Stimulated activated naive CD8-positive, alpha-beta T cell treated with anti-CD3 and anti-CD28 coated beads, Interleukin-15, Interleukin-2, amounts not matched to agents 100 ng/mL and 50 ng/mL, for 24 hours (primary cell): Measurements from ENCODE around the gene PLOD3.
A peak's percentile ranks its signal among the peaks of the same experiment; 100 is the strongest.

ENCODE experiments used
- H3K27ac Mint-ChIP-seq: one replicate; pipeline ENCODE4 v1.8.0; 2021; ENCODE audit warnings: mild to moderate bottlenecking, mixed read lengths
- H3K27me3 Mint-ChIP-seq: one replicate; pipeline ENCODE4 v1.8.0; 2021; ENCODE audit warnings: mixed read lengths
- H3K36me3 Mint-ChIP-seq: one replicate; pipeline ENCODE4 v1.8.0; 2021; ENCODE audit warnings: low read depth, mixed read lengths
- H3K4me1 Mint-ChIP-seq: one replicate; pipeline ENCODE4 v1.8.0; 2021; ENCODE audit warnings: low read depth, mixed read lengths
- H3K4me3 Mint-ChIP-seq: one replicate; pipeline ENCODE4 v1.8.0; 2021; ENCODE audit warnings: mild to moderate bottlenecking, mixed read lengths
- H3K9me3 Mint-ChIP-seq: one replicate; pipeline ENCODE4 v1.8.0; 2021; ENCODE audit warnings: mixed read lengths

PLOD3 gene

GRCh38 chr7:101243646-101244374 lies 26.4 kb upstream of the PLOD3 start:
- peaks cover 29% of the 10 kb centered on the region for H3K36me3 Mint-ChIP-seq
- H3K27ac Mint-ChIP-seq: peak overlapping the region; percentile 98
- H3K27me3 Mint-ChIP-seq: no peaks in the 10 kb centered on the region
- peaks cover 40% of the 10 kb centered on the region for H3K4me1 Mint-ChIP-seq
- H3K4me3 Mint-ChIP-seq: peak overlapping the region; percentile 99
- no peaks in the 10 kb centered on the region for H3K9me3 Mint-ChIP-seq

GRCh38 chr7:101241443-101242349 lies 24.3 kb upstream of the PLOD3 start:
- no peaks in the 10 kb centered on the region for H3K27me3 Mint-ChIP-seq
- H3K9me3 Mint-ChIP-seq: no peaks in the 10 kb centered on the region
- no peak overlapping the region for H3K4me3 Mint-ChIP-seq
- no peak overlapping the region for H3K27ac Mint-ChIP-seq
- peaks cover 24% of the 10 kb centered on the region for H3K36me3 Mint-ChIP-seq
- H3K4me1 Mint-ChIP-seq: peaks cover 30% of the 10 kb centered on the region

DNA sequence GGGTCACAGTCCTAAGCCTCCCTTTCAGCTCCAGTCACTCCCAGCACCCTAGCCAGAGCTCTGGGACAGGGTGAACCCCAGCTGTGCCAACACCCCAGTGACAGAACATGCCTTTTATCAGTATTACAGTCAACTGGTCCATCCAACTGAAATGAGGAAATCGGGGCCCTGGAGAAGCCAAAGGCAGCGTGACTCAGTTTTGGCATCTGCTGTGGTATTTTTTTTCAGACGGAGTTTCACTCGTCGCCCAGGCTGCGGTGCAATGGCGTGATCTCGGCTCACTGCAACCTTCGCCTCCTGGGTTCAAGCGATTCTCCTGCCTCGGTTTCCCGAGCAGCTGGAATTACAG lies 23.6 kb upstream of the PLOD3 start:
- Mint-ChIP-seq H3K4me3 (no peak overlapping the region), H3K9me3 (no peaks in the 10 kb centered on the region), H3K27me3 (no peaks in the 10 kb centered on the region), H3K27ac (no peak overlapping the region), H3K36me3 (peaks cover 23% of the 10 kb centered on the region), H3K4me1 (peaks cover 28% of the 10 kb centered on the region)

- H3K4me3 Mint-ChIP-seq: no peak overlapping the region
- peaks cover 18% of the 10 kb centered on the region for H3K36me3 Mint-ChIP-seq
- no peak overlapping the region for H3K27ac Mint-ChIP-seq
- H3K4me1 Mint-ChIP-seq: peaks cover 22% of the 10 kb centered on the region
- no peaks in the 10 kb centered on the region for H3K27me3 Mint-ChIP-seq
- H3K9me3 Mint-ChIP-seq: no peaks in the 10 kb centered on the region
Measured at GRCh38 chr7:101240226-101241014, 23.0 kb upstream of the PLOD3 start.

- no peak overlapping the region for H3K4me3 Mint-ChIP-seq
- H3K4me1 Mint-ChIP-seq: peaks cover 16% of the 10 kb centered on the region
- H3K27ac Mint-ChIP-seq: no peak overlapping the region
- no peaks in the 10 kb centered on the region for H3K27me3 Mint-ChIP-seq
- no peaks in the 10 kb centered on the region for H3K9me3 Mint-ChIP-seq
- H3K36me3 Mint-ChIP-seq: peaks cover 14% of the 10 kb centered on the region
Measured at GRCh38 chr7:101239951-101240220, 22.5 kb upstream of the PLOD3 start.

DNA sequence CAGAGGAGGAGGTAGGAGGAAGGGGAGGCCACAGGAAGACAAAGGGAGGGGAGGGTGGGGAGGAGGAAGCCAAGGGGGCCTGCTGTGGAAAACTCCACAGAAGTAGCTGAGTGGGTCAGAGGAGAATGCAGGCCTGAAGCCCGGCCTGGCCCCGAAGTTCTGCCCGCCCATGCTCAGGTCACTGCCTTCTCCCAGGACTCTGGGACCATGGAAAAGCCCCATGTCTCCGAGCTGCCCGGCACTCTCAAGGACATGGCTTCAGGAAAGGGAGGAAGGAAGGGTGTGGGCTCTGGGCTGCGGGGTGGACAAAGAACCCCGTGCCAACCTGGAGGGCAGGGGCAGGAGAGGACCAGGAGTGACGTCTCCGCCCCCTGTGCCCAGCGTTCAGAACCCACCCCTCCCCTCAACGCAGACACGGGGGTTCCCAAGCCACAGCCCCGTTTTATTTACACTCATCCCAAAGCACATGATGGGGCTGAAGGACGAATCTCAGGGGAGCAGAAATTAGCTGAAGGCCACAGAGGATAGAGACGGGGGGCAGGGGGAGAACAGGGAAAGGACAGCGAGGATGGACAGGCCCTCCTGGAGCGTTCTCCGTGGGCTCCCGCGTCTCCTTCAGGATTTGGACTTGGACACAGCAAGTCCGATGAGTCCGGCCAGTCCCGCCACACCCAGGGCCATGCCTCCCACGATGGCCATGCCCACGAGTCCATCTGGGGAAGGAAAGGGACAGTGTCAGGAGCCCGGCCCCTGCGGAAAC lies 22.0 kb upstream of the PLOD3 start:
- no peak overlapping the region for H3K27ac Mint-ChIP-seq
- no peaks in the 10 kb centered on the region for H3K27me3 Mint-ChIP-seq
- H3K9me3 Mint-ChIP-seq: no peaks in the 10 kb centered on the region
- no peak overlapping the region for H3K4me3 Mint-ChIP-seq
- H3K4me1 Mint-ChIP-seq: peaks cover 15% of the 10 kb centered on the region
- H3K36me3 Mint-ChIP-seq: peaks cover 12% of the 10 kb centered on the region

GRCh38 chr7:101238226-101239182 lies 21.1 kb upstream of the PLOD3 start:
- no peaks in the 10 kb centered on the region for H3K9me3 Mint-ChIP-seq
- peaks cover 6% of the 10 kb centered on the region for H3K4me1 Mint-ChIP-seq
- no peaks in the 10 kb centered on the region for H3K27me3 Mint-ChIP-seq
- no peak overlapping the region for H3K4me3 Mint-ChIP-seq
- H3K27ac Mint-ChIP-seq: no peak overlapping the region
- H3K36me3 Mint-ChIP-seq: peaks cover 7% of the 10 kb centered on the region

DNA sequence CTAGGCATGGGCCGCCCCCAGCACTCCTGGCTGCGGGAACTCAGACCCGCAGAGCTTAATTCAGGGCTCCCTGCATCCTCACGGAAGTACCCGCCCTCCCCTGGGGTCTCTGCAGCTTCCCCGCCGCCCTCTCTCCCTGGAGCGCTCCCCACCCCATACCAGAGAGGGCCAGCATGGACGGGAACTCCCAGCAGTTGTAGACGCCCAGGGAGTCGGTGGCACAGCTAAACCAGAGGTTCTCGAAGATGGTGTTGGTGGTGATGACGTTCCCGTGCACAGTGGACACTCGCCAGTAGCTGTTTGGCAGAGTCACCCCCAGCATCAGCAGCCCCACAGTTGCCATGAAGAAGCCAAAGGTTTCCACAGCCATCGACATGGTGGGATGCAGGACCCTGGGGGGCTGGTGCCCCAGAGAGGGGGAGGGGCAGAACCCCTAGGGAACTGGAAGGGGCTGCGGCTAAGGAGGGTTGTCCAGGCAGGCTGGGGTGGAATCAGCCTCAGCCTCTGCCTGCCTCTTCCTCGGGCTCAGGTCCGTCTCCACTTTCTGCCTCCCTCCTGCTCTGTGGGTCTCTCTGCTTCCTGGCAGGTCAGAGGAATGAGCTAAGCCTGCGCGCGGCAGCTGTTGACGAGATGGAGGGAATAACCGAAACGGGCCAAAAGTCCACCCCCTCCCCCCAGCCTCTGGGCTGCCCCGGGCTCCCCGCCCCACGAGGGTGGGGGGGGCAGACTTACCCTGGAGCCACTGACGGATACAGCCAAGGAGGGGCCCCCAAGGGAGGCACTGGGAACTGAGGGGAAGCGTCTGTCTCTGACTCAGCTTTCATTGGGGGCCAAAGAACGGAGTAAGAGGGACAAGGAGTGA lies 20.1 kb upstream of the PLOD3 start, which contains the start of gene CLDN15:
CLDN15 (minus strand) TSS at position 597 of the 862 bp plus-strand sequence; CDS start at position 376, 221 bp downstream.
- H3K36me3 Mint-ChIP-seq: peaks cover 5% of the 10 kb centered on the region
- H3K9me3 Mint-ChIP-seq: no peaks in the 10 kb centered on the region
- H3K27me3 Mint-ChIP-seq: no peaks in the 10 kb centered on the region
- H3K4me3 Mint-ChIP-seq: no peak within 1 kb of the TSS
- H3K27ac Mint-ChIP-seq: peak within 1 kb of the TSS; percentile 53
- H3K4me1 Mint-ChIP-seq: no peaks in the 10 kb centered on the region

DNA sequence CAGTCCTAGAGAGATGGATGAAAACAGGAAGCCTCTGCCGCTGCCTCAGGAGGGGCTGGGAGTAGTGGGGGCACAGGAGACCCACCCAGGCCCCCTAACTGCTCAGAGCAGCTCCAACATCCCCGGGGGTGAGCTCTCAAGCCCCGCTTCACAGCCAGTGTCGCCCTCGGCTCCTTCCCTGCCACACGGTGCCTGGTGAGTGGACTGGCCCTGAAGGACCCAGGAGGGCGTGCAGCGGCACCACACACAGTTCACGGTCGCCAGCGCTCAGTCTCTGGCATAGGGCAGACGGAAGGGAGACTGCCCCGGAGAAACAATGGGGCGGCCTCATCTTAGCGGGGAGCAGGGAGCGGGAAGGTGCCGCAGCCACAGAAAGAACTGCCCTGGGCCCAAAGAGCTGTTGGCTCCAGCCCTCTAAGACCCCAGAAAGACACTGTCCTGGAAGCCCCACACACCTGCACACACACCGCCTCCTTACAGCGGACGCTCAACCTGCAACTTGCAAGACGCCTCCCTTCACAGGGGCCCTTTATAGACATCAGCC lies 19.0 kb upstream of the PLOD3 start:
- no peak overlapping the region for H3K27ac Mint-ChIP-seq
- peaks cover 5% of the 10 kb centered on the region for H3K36me3 Mint-ChIP-seq
- H3K4me1 Mint-ChIP-seq: no peaks in the 10 kb centered on the region
- H3K9me3 Mint-ChIP-seq: no peaks in the 10 kb centered on the region
- no peaks in the 10 kb centered on the region for H3K27me3 Mint-ChIP-seq
- no peak overlapping the region for H3K4me3 Mint-ChIP-seq

DNA sequence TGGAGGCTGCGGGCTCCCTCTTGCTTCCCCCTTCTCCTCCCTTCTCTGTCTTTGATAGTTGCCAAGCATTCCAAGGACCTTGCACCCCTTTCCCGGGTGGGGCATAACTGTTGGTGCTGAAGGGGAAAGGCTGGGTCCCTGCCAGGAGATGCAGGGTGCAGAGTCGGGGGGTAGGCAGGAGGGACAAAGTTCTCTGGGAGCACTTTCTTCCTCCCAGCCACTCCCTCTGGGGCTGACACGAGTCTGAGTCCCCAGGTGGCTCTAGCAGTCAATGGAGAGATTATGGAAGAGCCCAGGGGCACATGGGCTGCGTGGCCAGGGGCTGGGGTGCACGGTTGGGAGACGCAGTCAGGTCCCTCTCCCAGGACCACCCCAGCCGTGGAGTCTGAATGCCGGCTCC lies 18.1 kb upstream of the PLOD3 start:
- Mint-ChIP-seq H3K27ac (no peak overlapping the region), H3K4me3 (no peak overlapping the region), H3K9me3 (no peaks in the 10 kb centered on the region), H3K4me1 (peaks cover 3% of the 10 kb centered on the region), H3K27me3 (no peaks in the 10 kb centered on the region), H3K36me3 (peaks cover under 1% of the 10 kb centered on the region)

GRCh38 chr7:101235050-101235449 lies 17.7 kb upstream of the PLOD3 start:
- H3K9me3 Mint-ChIP-seq: no peaks in the 10 kb centered on the region
- H3K4me1 Mint-ChIP-seq: peaks cover 3% of the 10 kb centered on the region
- H3K27me3 Mint-ChIP-seq: no peaks in the 10 kb centered on the region
- H3K36me3 Mint-ChIP-seq: no peaks in the 10 kb centered on the region
- H3K4me3 Mint-ChIP-seq: no peak overlapping the region
- H3K27ac Mint-ChIP-seq: no peak overlapping the region

DNA sequence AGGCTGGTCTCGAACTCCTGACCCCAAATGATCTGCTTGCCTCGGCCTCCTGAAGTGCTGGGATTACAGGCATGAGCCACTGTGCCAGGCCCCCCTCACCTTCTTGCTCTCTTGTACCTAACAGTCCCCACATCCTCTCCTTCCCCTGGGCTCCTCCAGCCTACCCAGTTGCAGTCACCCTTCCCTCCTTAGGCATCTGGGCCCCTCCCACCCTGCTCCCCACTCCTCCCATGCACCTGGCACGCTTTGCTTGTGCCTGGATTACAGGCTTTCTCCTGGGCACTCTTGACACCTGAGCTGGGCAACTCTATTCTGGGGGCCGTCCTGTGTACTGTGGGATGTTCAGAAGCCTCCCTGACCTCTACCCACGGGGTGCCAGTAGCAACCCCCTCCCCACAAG lies 17.3 kb upstream of the PLOD3 start:
- no peak overlapping the region for H3K27ac Mint-ChIP-seq
- peaks cover 3% of the 10 kb centered on the region for H3K4me1 Mint-ChIP-seq
- H3K9me3 Mint-ChIP-seq: no peaks in the 10 kb centered on the region
- H3K36me3 Mint-ChIP-seq: no peaks in the 10 kb centered on the region
- no peak overlapping the region for H3K4me3 Mint-ChIP-seq
- no peaks in the 10 kb centered on the region for H3K27me3 Mint-ChIP-seq
